Breast epithelium (tissue), 4 donors: ENCODE measurements around the gene GPC5. TPM values are rescaled to one million over a fixed set of nuclear protein-coding genes. Genes with fewer than 3 reads are reported as not detected.
"Not testable (repeated sequence)": the region's sequence is repeated elsewhere in the genome, so short reads cannot be mapped to it uniquely, and the experiment has no call there.

Experiments
- DNase-seq, 2 donors: peaks; one replicate each; pipeline ENCODE4 v3.0.0-alpha.2; 2019; ENCODE audit warnings: low spot score in 2 of 2
- H3K27ac ChIP-seq, 2 donors: fragments of 200-600 bp; sonication (generic) in 1 of 2; one replicate each; pipeline ENCODE4 v1.5.1; 2016 to 2019; ENCODE audit warnings: mild to moderate bottlenecking in 1 of 2
- H3K27me3 ChIP-seq, 2 donors: fragments of 200-600 bp; sonication (generic) in 1 of 2; one replicate each; pipeline versions ENCODE4 v1.5.1 to v1.6.0; 2017 to 2019; ENCODE audit warnings: control low read depth in 1 of 2, mild to moderate bottlenecking in 1 of 2
- H3K36me3 ChIP-seq: fragments of 200-600 bp; one replicate; pipeline ENCODE4 v1.5.1; 2019
- H3K4me1 ChIP-seq, 2 donors: fragments of 200-600 bp; sonication (generic); one replicate each; pipeline ENCODE4 v1.5.1; 2016 to 2019; ENCODE audit warnings: control low read depth in 1 of 2
- H3K4me3 ChIP-seq, 3 donors: fragments of 200-600 bp; sonication (generic); 1 replicate in 2 of 3; 2 replicates in 1 of 3; pipeline ENCODE4 v1.5.1; 2016 to 2019; ENCODE audit warnings: mild to moderate bottlenecking in 3 of 3, moderate library complexity in 2 of 3
- H3K9me3 ChIP-seq, 2 donors: fragments of 200-600 bp; sonication (generic) in 1 of 2; one replicate each; pipeline ENCODE4 v1.5.1; 2016 to 2019; ENCODE audit warnings: control low read depth in 1 of 2
- CTCF ChIP-seq, 3 donors: fragments of 450-650 bp; IDR thresholded peaks; one replicate each; pipeline ENCODE4 v1.5.1; 2016 to 2017; ENCODE audit warnings: antibody characterized with exemption in 3 of 3, mild to moderate bottlenecking in 3 of 3, moderate library complexity in 3 of 3
- POLR2A ChIP-seq: fragments of 450-650 bp; IDR thresholded peaks from one replicate; pipeline ENCODE4 v1.6.1; 2016; ENCODE audit warnings: antibody characterized with exemption, mild to moderate bottlenecking, moderate library complexity
- POLR2AphosphoS5 ChIP-seq, 3 donors: sonication (generic); formaldehyde crosslinking; IDR thresholded peaks; one replicate each; pipeline ENCODE4 v1.6.1; 2017; ENCODE audit warnings: antibody characterized with exemption in 3 of 3
- intact Hi-C: fragments of 100-400 bp; cut with DNase I; formaldehyde crosslinking; loops from one replicate; pipeline ENCODE4 v1.15.1; 2023; ENCODE audit warnings: low total_unique reads
- total RNA-seq, 3 donors: library from RNA; depleted of rRNA; stranded (reverse); fragments of >200 nt; gene quantifications; one replicate each; pipeline ENCODE4 v1.1.0, GENCODE V29; 2016

GPC5 gene
- total RNA-seq, 3 donors from 2014 or later = 0.88 to 0.98 TPM; not detected in 1

GRCh38 chr13:91889641-91890040, 491.2 kb downstream of the GPC5 start:
- Histone ChIP-seq H3K27me3 (no peaks in the 10 kb centered on the region), H3K36me3 (no peaks in the 10 kb centered on the region), H3K4me1 (no peaks in the 10 kb centered on the region), H3K27ac (no peak overlapping the region), H3K9me3 (no peaks in the 10 kb centered on the region), H3K4me3 (no peak overlapping the region)
- TF ChIP-seq POLR2AphosphoS5 (IDR thresholded peaks at IDR 0.05) = no peak
- no peak for TF ChIP-seq CTCF (IDR thresholded peaks at IDR 0.05)
- no peak for TF ChIP-seq POLR2A
- no peak for DNase-seq
- intact Hi-C loops = no loop called here

GRCh38 chr13:91891141-91891540, 492.7 kb downstream of the GPC5 start:
- no peak for DNase-seq
- intact Hi-C loops = no loop called here
- Histone ChIP-seq H3K4me3 (no peak overlapping the region), H3K4me1 (no peaks in the 10 kb centered on the region), H3K27ac (no peak overlapping the region), H3K9me3 (no peaks in the 10 kb centered on the region), H3K36me3 (no peaks in the 10 kb centered on the region), H3K27me3 (no peaks in the 10 kb centered on the region)
- TF ChIP-seq POLR2AphosphoS5 (IDR thresholded peaks at IDR 0.05) (no peak), POLR2A (no peak), CTCF (IDR thresholded peaks at IDR 0.05) (no peak)

GRCh38 chr13:91893040-91893439, 494.6 kb downstream of the GPC5 start:
- no peaks in the 10 kb centered on the region for H3K9me3 ChIP-seq
- TF ChIP-seq CTCF (IDR thresholded peaks at IDR 0.05) (no peak), POLR2AphosphoS5 (IDR thresholded peaks at IDR 0.05) (no peak), POLR2A (no peak)
- H3K27me3 ChIP-seq = no peaks in the 10 kb centered on the region
- DNase-seq = no peak
- intact Hi-C loops = no loop called here
- H3K4me3 ChIP-seq = no peak overlapping the region
- no peak overlapping the region for H3K27ac ChIP-seq
- no peaks in the 10 kb centered on the region for H3K4me1 ChIP-seq
- H3K36me3 ChIP-seq = no peaks in the 10 kb centered on the region

- no peak for DNase-seq
- intact Hi-C loops = no loop called here
- no peak overlapping the region for H3K4me3 ChIP-seq
- H3K27me3 ChIP-seq = no peaks in the 10 kb centered on the region
- H3K27ac ChIP-seq = no peak overlapping the region
- no peaks in the 10 kb centered on the region for H3K9me3 ChIP-seq
- TF ChIP-seq POLR2A = no peak
- TF ChIP-seq POLR2AphosphoS5 (IDR thresholded peaks at IDR 0.05) = no peak
- no peak for TF ChIP-seq CTCF (IDR thresholded peaks at IDR 0.05)
- no peaks in the 10 kb centered on the region for H3K4me1 ChIP-seq
- no peaks in the 10 kb centered on the region for H3K36me3 ChIP-seq
These were observed 495.9 kb downstream of the GPC5 start for GRCh38 chr13:91894316-91894715.

GRCh38 chr13:91896547-91896946, 498.1 kb downstream of the GPC5 start:
- TF ChIP-seq CTCF (IDR thresholded peaks at IDR 0.05) (no peak), POLR2A (no peak), POLR2AphosphoS5 (IDR thresholded peaks at IDR 0.05) (no peak)
- Histone ChIP-seq H3K27me3 (no peaks in the 10 kb centered on the region), H3K27ac (no peak overlapping the region), H3K4me1 (no peaks in the 10 kb centered on the region), H3K36me3 (no peaks in the 10 kb centered on the region), H3K9me3 (no peaks in the 10 kb centered on the region), H3K4me3 (no peak overlapping the region)
- intact Hi-C loops = no loop called here
- no peak for DNase-seq

GRCh38 chr13:91898986-91899385, 500.6 kb downstream of the GPC5 start:
- H3K36me3 ChIP-seq, H3K27ac ChIP-seq: not testable (repeated sequence)

More at GRCh38 chr13:91898986-91899385, 500.6 kb downstream of the GPC5 start:
- H3K27me3 ChIP-seq, H3K9me3 ChIP-seq, intact Hi-C loops, DNase-seq, H3K4me3 ChIP-seq, H3K4me1 ChIP-seq: not testable (repeated sequence)
